ENCODE results near the gene TRPV5. TPM values are rescaled to one million over a fixed set of nuclear protein-coding genes. Genes with fewer than 3 reads are reported as not detected.

Gene TRPV5
- total RNA-seq, 4 donors from 2014 or later = 0.17 TPM; not detected in 3

DNA sequence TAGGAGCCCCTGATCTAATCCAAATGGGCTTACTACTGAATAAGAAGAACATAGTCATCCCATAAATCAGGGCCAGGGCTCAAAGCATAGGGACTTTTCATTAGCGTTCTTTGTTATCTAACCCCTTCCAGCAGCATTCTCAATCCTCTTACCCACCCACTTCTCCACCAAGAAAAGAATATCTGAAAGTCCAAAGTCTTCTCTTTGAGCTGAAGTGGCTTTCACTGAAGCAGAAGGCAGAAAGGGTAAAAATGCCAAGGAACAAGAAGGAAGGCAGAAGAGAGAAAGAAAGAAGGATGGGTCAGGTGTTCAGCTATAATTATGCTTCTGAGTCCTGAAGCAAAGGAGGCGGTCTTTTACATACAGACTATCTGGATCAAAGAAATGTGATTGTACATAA lies 10.2 kb downstream of the TRPV5 start:
- no peak overlapping the region for H3K27ac ChIP-seq (replicated peaks in 1 of 4)
- TF ChIP-seq, protein P1, sequence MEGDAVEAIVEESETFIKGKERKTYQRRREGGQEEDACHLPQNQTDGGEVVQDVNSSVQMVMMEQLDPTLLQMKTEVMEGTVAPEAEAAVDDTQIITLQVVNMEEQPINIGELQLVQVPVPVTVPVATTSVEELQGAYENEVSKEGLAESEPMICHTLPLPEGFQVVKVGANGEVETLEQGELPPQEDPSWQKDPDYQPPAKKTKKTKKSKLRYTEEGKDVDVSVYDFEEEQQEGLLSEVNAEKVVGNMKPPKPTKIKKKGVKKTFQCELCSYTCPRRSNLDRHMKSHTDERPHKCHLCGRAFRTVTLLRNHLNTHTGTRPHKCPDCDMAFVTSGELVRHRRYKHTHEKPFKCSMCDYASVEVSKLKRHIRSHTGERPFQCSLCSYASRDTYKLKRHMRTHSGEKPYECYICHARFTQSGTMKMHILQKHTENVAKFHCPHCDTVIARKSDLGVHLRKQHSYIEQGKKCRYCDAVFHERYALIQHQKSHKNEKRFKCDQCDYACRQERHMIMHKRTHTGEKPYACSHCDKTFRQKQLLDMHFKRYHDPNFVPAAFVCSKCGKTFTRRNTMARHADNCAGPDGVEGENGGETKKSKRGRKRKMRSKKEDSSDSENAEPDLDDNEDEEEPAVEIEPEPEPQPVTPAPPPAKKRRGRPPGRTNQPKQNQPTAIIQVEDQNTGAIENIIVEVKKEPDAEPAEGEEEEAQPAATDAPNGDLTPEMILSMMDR (IDR thresholded peaks at IDR 0.05) = no peak
- TF ChIP-seq POLR2AphosphoS5 (IDR thresholded peaks at IDR 0.05) = no peak
- no peak for TF ChIP-seq EP300 (IDR thresholded peaks at IDR 0.05)
- no peak for TF ChIP-seq POLR2A (IDR thresholded peaks at IDR 0.05; ENCODE audit: low read depth)
- no peak for DNase-seq (ENCODE audit: extremely low spot score)
- no peaks in the 10 kb centered on the region for H3K27me3 ChIP-seq
- H3K9me3 ChIP-seq = no peaks in the 10 kb centered on the region
- H3K4me1 ChIP-seq = no peaks in the 10 kb centered on the region
- 47% methylated on average over 2 of the region's 2 CpGs for WGBS
- H3K36me3 ChIP-seq = no peaks in the 10 kb centered on the region
- no peak overlapping the region for H3K4me3 ChIP-seq
- intact Hi-C loops (cut with DNase I) = no loop called here

DNA sequence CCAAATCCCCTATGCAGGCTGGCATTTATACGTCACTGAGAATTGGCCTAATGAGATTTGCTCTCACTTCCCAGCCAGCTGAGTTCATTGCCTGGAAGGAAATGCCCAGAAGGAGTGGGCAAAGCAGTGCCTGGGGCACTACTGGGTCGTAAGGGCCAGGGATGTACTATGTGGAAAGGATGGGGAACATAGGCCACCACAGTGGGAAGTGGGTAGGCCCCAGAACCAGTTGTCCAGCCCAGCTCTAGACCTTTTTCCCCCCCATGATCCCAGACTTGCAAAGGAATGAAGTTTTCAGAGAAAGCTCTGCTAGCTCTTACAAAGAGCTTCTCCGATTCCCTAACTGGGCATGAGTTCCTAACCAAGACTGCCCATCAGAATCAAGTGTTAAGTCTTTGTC lies 13.9 kb downstream of the TRPV5 start:
- H3K4me1 ChIP-seq = no peaks in the 10 kb centered on the region
- intact Hi-C loops (cut with DNase I) = no loop called here
- no peak for TF ChIP-seq POLR2AphosphoS5 (IDR thresholded peaks at IDR 0.05)
- H3K9me3 ChIP-seq = no peaks in the 10 kb centered on the region
- no peaks in the 10 kb centered on the region for H3K27me3 ChIP-seq
- WGBS = 83% methylated on average over 3 of the region's 3 CpGs
- no peaks in the 10 kb centered on the region for H3K36me3 ChIP-seq
- DNase-seq (ENCODE audit: extremely low spot score) = no peak
- H3K27ac ChIP-seq (replicated peaks in 1 of 4) = no peak overlapping the region
- H3K4me3 ChIP-seq = no peak overlapping the region

DNA sequence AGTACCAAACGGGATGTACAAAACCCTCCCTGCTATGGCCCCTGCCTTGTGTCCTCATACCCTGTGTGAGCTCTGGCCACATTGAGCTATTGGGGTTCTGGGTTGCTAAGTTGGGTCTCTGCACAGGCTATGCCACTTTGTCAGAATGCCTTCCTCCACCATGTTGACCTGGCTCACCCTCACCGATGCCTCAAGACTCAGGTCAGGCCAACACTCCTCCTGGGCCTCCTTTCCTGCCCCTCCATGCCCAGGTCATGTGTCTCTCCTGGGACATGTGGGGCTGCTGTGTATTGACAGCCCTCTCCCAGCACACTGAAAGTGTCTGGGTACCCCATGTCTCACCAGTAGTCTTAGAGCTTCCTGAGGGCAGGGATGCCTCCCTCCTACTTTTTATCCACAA lies 14.6 kb downstream of the TRPV5 start:
- DNase-seq (ENCODE audit: extremely low spot score) = no peak
- Histone ChIP-seq H3K9me3 (no peaks in the 10 kb centered on the region), H3K27ac (replicated peaks in 1 of 4) (no peak overlapping the region), H3K4me1 (no peaks in the 10 kb centered on the region), H3K27me3 (no peaks in the 10 kb centered on the region), H3K36me3 (no peaks in the 10 kb centered on the region), H3K4me3 (no peak overlapping the region)
- intact Hi-C loops (cut with DNase I) = no loop called here
- 63% methylated on average over 2 of the region's 2 CpGs for WGBS
- TF ChIP-seq EP300 (IDR thresholded peaks at IDR 0.05) (no peak), POLR2A (IDR thresholded peaks at IDR 0.05; ENCODE audit: low read depth) (no peak), POLR2AphosphoS5 (IDR thresholded peaks at IDR 0.05) (no peak)
- TF ChIP-seq, protein P1 (IDR thresholded peaks at IDR 0.05) = no peak

DNA sequence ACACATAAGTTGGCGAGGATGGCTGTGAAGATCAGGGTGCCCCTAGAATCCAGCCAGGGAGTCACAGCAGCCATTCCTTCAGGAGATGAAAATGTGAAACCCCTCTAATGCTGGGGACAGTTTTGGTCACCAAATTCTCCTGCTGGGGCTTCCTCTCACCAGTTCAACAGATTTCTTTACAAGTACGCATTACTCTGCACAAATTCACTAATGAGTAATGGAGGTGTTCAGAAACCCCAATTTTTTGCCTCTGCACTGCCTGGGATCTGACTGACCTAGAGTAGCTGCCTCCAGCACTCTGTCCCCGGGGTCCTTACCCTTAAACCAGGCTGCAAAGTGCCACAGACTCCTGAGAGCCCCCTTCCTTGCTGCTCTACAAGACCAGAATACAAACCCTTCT lies 16.1 kb downstream of the TRPV5 start:
- 76% methylated on average over 3 of the region's 3 CpGs for WGBS
- intact Hi-C loops (cut with DNase I) = no loop called here
- no peak for DNase-seq (ENCODE audit: extremely low spot score)
- Histone ChIP-seq H3K27me3 (no peaks in the 10 kb centered on the region), H3K9me3 (no peaks in the 10 kb centered on the region), H3K4me3 (no peak overlapping the region), H3K36me3 (no peaks in the 10 kb centered on the region), H3K4me1 (no peaks in the 10 kb centered on the region), H3K27ac (replicated peaks in 1 of 4) (no peak overlapping the region)
- TF ChIP-seq POLR2A (IDR thresholded peaks at IDR 0.05; ENCODE audit: low read depth) (no peak), POLR2AphosphoS5 (IDR thresholded peaks at IDR 0.05) (no peak), EP300 (IDR thresholded peaks at IDR 0.05) (no peak)
- TF ChIP-seq, protein P1 (IDR thresholded peaks at IDR 0.05) = no peak

DNA sequence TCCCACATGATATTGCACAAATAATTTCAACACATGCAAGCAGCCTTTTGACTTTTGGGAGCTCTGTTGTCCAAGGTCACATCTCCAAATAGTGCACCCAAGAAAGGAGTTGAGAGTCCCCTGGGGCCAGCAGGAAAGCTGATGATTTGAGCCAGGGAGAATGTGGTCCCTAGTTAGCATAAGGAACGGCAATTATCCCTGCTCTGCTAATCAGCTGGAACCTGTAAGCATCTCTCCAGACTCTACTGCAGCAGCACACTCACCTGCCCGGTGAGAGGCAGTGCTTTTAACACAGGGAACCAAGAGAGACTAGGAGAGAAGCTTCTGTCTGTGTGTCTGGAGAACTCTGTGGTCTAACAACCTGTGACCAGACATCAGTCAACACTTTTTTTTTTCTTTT lies 17.0 kb downstream of the TRPV5 start:
- 64% methylated on average over 2 of the region's 2 CpGs for WGBS
- no peaks in the 10 kb centered on the region for H3K36me3 ChIP-seq
- H3K27me3 ChIP-seq = no peaks in the 10 kb centered on the region
- TF ChIP-seq, protein P1 (IDR thresholded peaks at IDR 0.05) = no peak
- no peak for TF ChIP-seq POLR2AphosphoS5 (IDR thresholded peaks at IDR 0.05)
- TF ChIP-seq POLR2A (IDR thresholded peaks at IDR 0.05; ENCODE audit: low read depth) = no peak
- no peak for TF ChIP-seq EP300 (IDR thresholded peaks at IDR 0.05)
- H3K4me3 ChIP-seq = no peak overlapping the region
- H3K27ac ChIP-seq (replicated peaks in 1 of 4) = no peak overlapping the region
- no peak for DNase-seq (ENCODE audit: extremely low spot score)
- intact Hi-C loops (cut with DNase I) = no loop called here
- no peaks in the 10 kb centered on the region for H3K4me1 ChIP-seq
- H3K9me3 ChIP-seq = no peaks in the 10 kb centered on the region
